DOHH2 (cell line): ENCODE measurements around the gene VAV2.

Experiments used
- EZH2phosphoT487 ChIP-seq: fragments of 200-600 bp; sonication (generic); IDR thresholded peaks from 2 replicates; pipeline ENCODE4 v1.6.1; 2017; ENCODE audit warnings: borderline replicate concordance, mild to moderate bottlenecking, antibody characterized with exemption, low read length, moderate library complexity, mixed read lengths
- TF ChIP-seq, protein P1 (sequence below): fragments of 200-600 bp; sonication (generic); IDR thresholded peaks from one replicate; pipeline ENCODE4 v1.5.1; 2014; ENCODE audit warnings: antibody characterized with exemption, mild to moderate bottlenecking, low read depth, low read length; ENCODE audit not compliant: poor library complexity, severe bottlenecking

DNA sequence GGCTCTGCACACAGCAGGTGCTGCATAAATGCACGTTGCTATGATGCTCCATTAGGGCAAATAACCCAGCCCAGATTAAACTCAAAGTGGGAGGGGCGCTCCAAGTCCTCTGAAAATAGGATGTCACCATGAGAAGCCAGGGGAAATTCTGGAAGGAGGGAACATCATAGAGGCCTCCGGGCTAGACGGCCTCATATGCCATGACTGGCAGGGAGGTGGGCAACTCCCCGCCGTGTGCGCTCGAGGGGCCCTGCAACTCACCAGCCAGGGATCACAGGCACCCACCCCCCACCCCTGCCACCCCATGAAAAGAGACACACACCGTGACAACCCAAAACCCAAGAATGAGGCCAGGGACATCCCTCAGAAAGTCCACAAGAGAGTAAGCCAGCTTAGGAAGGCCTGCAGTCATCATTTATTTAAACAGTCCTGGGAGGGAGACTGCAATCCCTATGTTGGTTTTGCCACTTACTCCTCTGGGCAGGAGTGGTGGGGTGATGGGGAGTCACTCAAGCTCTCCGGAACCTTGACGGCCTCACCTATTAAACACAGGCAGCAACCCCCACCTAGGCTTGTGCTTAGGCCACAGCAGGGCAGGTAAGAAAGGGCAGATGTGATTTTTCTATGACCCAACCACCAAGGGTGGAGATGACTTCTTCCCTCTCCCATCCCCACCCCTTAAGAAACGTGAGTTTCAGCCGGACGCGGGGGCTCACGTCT is 4.0 kb downstream of the VAV2 start:
- TF ChIP-seq, protein P1, sequence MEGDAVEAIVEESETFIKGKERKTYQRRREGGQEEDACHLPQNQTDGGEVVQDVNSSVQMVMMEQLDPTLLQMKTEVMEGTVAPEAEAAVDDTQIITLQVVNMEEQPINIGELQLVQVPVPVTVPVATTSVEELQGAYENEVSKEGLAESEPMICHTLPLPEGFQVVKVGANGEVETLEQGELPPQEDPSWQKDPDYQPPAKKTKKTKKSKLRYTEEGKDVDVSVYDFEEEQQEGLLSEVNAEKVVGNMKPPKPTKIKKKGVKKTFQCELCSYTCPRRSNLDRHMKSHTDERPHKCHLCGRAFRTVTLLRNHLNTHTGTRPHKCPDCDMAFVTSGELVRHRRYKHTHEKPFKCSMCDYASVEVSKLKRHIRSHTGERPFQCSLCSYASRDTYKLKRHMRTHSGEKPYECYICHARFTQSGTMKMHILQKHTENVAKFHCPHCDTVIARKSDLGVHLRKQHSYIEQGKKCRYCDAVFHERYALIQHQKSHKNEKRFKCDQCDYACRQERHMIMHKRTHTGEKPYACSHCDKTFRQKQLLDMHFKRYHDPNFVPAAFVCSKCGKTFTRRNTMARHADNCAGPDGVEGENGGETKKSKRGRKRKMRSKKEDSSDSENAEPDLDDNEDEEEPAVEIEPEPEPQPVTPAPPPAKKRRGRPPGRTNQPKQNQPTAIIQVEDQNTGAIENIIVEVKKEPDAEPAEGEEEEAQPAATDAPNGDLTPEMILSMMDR: no peak
- TF ChIP-seq EZH2phosphoT487: no peak
